ENCODE data around the gene SLC39A8.

SLC39A8 gene

GRCh38 chr4:102354671-102355454, 9.6 kb upstream of the SLC39A8 start:
- Histone ChIP-seq H4K91ac (ENCODE audit: low read depth, low read length, poor library complexity) (no peak overlapping the region), H2BK15ac (ENCODE audit: low read length) (no peak overlapping the region), H3K27me3 (ENCODE audit: control insufficient read depth in 3 of 3, insufficient read depth in 3 of 3, low read depth in 1 of 3, low read length in 3 of 3) (peaks cover 0 to 17% (median 0%) of the 10 kb centered on the region in 3 experiments), H3K4me1 (ENCODE audit: control insufficient read depth in 2 of 2, insufficient read depth in 1 of 2, low read depth in 1 of 2, low read length in 2 of 2) (no peaks in the 10 kb centered on the region), H2AK5ac (ENCODE audit: low read depth, low read length) (no peak overlapping the region), H3K36me3 (replicated peaks in 1 of 2; ENCODE audit: control insufficient read depth in 2 of 2, insufficient read depth in 2 of 2, low read length in 2 of 2) (no peaks in the 10 kb centered on the region), H3K4me3 (ENCODE audit: low read length in 2 of 2) (no peak overlapping the region), H2BK5ac (ENCODE audit: low read length) (no peak overlapping the region), H3K27ac (replicated peaks; ENCODE audit: low read length) (no peak overlapping the region), H2BK12ac (ENCODE audit: low read length) (no peak overlapping the region), H2BK120ac (ENCODE audit: low read depth, low read length) (no peak overlapping the region), H3K79me1 (ENCODE audit: low read depth, low read length) (no peaks in the 10 kb centered on the region), H3K14ac (ENCODE audit: low read length) (no peak overlapping the region), H3K9ac (ENCODE audit: low read depth, low read length, poor library complexity) (no peak overlapping the region), H3K4me2 (ENCODE audit: insufficient read depth, low read length, poor library complexity, severe bottlenecking) (no peak overlapping the region), H3K9me3 (replicated peaks in 1 of 2; ENCODE audit: control insufficient read depth in 2 of 2, insufficient read depth in 1 of 2, low read depth in 1 of 2, low read length in 2 of 2) (no peaks in the 10 kb centered on the region), H4K8ac (ENCODE audit: low read depth, low read length) (no peak overlapping the region), H3K18ac (ENCODE audit: low read length) (no peak overlapping the region), H3K4ac (ENCODE audit: low read length) (no peak overlapping the region), H3K23ac (ENCODE audit: low read depth, low read length, poor library complexity) (no peak overlapping the region), H2AFZ (ENCODE audit: low read length) (no peak overlapping the region)
- DNase-seq (ENCODE audit: low spot score) = no peak
- WGBS, 2 donors (ENCODE audit: extremely low coverage in 2 of 2, insufficient read length in 2 of 2, insufficient replicate concordance in 1 of 2) = no CpG with 5 or more reads among the region's 2 CpGs

- Histone ChIP-seq H3K4me1 (ENCODE audit: control insufficient read depth in 2 of 2, insufficient read depth in 1 of 2, low read depth in 1 of 2, low read length in 2 of 2) (no peaks in the 10 kb centered on the region), H3K9me3 (replicated peaks in 1 of 2; ENCODE audit: control insufficient read depth in 2 of 2, insufficient read depth in 1 of 2, low read depth in 1 of 2, low read length in 2 of 2) (no peaks in the 10 kb centered on the region), H2BK120ac (ENCODE audit: low read depth, low read length) (no peak overlapping the region), H3K27me3 (ENCODE audit: control insufficient read depth in 3 of 3, insufficient read depth in 3 of 3, low read depth in 1 of 3, low read length in 3 of 3) (peaks cover 0 to 24% (median 0%) of the 10 kb centered on the region in 3 experiments), H3K18ac (ENCODE audit: low read length) (no peak overlapping the region), H3K14ac (ENCODE audit: low read length) (no peak overlapping the region), H3K27ac (replicated peaks; ENCODE audit: low read length) (no peak overlapping the region), H3K36me3 (replicated peaks in 1 of 2; ENCODE audit: control insufficient read depth in 2 of 2, insufficient read depth in 2 of 2, low read length in 2 of 2) (no peaks in the 10 kb centered on the region), H2BK5ac (ENCODE audit: low read length) (no peak overlapping the region), H4K8ac (ENCODE audit: low read depth, low read length) (no peak overlapping the region), H2AK5ac (ENCODE audit: low read depth, low read length) (no peak overlapping the region), H3K4me3 (ENCODE audit: low read length in 2 of 2) (no peak overlapping the region), H2BK15ac (ENCODE audit: low read length) (no peak overlapping the region), H3K4me2 (ENCODE audit: insufficient read depth, low read length, poor library complexity, severe bottlenecking) (no peak overlapping the region), H2AFZ (ENCODE audit: low read length) (no peak overlapping the region), H2BK12ac (ENCODE audit: low read length) (no peak overlapping the region), H4K91ac (ENCODE audit: low read depth, low read length, poor library complexity) (no peak overlapping the region), H3K9ac (ENCODE audit: low read depth, low read length, poor library complexity) (no peak overlapping the region), H3K23ac (ENCODE audit: low read depth, low read length, poor library complexity) (no peak overlapping the region), H3K79me1 (ENCODE audit: low read depth, low read length) (no peaks in the 10 kb centered on the region), H3K4ac (ENCODE audit: low read length) (no peak overlapping the region)
- DNase-seq (ENCODE audit: low spot score) = no peak
- no CpG with 5 or more reads among the region's 6 CpGs for WGBS, 2 donors (ENCODE audit: extremely low coverage in 2 of 2, insufficient read length in 2 of 2, insufficient replicate concordance in 1 of 2)
Observed at GRCh38 chr4:102352781-102353180, 7.5 kb upstream of the SLC39A8 start.

- Histone ChIP-seq H3K9me3 (replicated peaks in 1 of 2; ENCODE audit: control insufficient read depth in 2 of 2, insufficient read depth in 1 of 2, low read depth in 1 of 2, low read length in 2 of 2) (no peaks in the 10 kb centered on the region), H2BK12ac (ENCODE audit: low read length) (no peak overlapping the region), H3K9ac (ENCODE audit: low read depth, low read length, poor library complexity) (no peak overlapping the region), H3K14ac (ENCODE audit: low read length) (no peak overlapping the region), H3K18ac (ENCODE audit: low read length) (no peak overlapping the region), H4K91ac (ENCODE audit: low read depth, low read length, poor library complexity) (no peak overlapping the region), H3K27ac (replicated peaks; ENCODE audit: low read length) (no peak overlapping the region), H2AK5ac (ENCODE audit: low read depth, low read length) (no peak overlapping the region), H2BK5ac (ENCODE audit: low read length) (no peak overlapping the region), H3K4me2 (ENCODE audit: insufficient read depth, low read length, poor library complexity, severe bottlenecking) (no peak overlapping the region), H3K23ac (ENCODE audit: low read depth, low read length, poor library complexity) (no peak overlapping the region), H3K4ac (ENCODE audit: low read length) (no peak overlapping the region), H2BK120ac (ENCODE audit: low read depth, low read length) (no peak overlapping the region), H3K4me1 (ENCODE audit: control insufficient read depth in 2 of 2, insufficient read depth in 1 of 2, low read depth in 1 of 2, low read length in 2 of 2) (peaks cover 0 to 1% of the 10 kb centered on the region in 2 donors), H3K27me3 (ENCODE audit: control insufficient read depth in 3 of 3, insufficient read depth in 3 of 3, low read depth in 1 of 3, low read length in 3 of 3) (peaks cover 0 to 35% (median 0%) of the 10 kb centered on the region in 3 experiments), H2AFZ (ENCODE audit: low read length) (no peak overlapping the region), H4K8ac (ENCODE audit: low read depth, low read length) (no peak overlapping the region), H3K4me3 (ENCODE audit: low read length in 2 of 2) (no peak overlapping the region), H2BK15ac (ENCODE audit: low read length) (no peak overlapping the region), H3K36me3 (replicated peaks in 1 of 2; ENCODE audit: control insufficient read depth in 2 of 2, insufficient read depth in 2 of 2, low read length in 2 of 2) (no peaks in the 10 kb centered on the region), H3K79me1 (ENCODE audit: low read depth, low read length) (no peaks in the 10 kb centered on the region)
- no peak for DNase-seq (ENCODE audit: low spot score)
- no CpG with 5 or more reads among the region's 2 CpGs for WGBS, 2 donors (ENCODE audit: extremely low coverage in 2 of 2, insufficient read length in 2 of 2, insufficient replicate concordance in 1 of 2)
Observed at GRCh38 chr4:102350634-102351033, 5.4 kb upstream of the SLC39A8 start.

- Histone ChIP-seq H3K23ac (ENCODE audit: low read depth, low read length, poor library complexity) (no peak overlapping the region), H3K4me1 (ENCODE audit: control insufficient read depth in 2 of 2, insufficient read depth in 1 of 2, low read depth in 1 of 2, low read length in 2 of 2) (peaks cover 0 to 1% of the 10 kb centered on the region in 2 donors), H2BK12ac (ENCODE audit: low read length) (no peak overlapping the region), H3K27me3 (ENCODE audit: control insufficient read depth in 3 of 3, insufficient read depth in 3 of 3, low read depth in 1 of 3, low read length in 3 of 3) (peaks cover 0 to 37% (median 0%) of the 10 kb centered on the region in 3 experiments), H2BK120ac (ENCODE audit: low read depth, low read length) (no peak overlapping the region), H3K4me2 (ENCODE audit: insufficient read depth, low read length, poor library complexity, severe bottlenecking) (no peak overlapping the region), H4K8ac (ENCODE audit: low read depth, low read length) (no peak overlapping the region), H3K4me3 (ENCODE audit: low read length in 2 of 2) (no peak overlapping the region), H3K14ac (ENCODE audit: low read length) (no peak overlapping the region), H2AFZ (ENCODE audit: low read length) (no peak overlapping the region), H3K18ac (ENCODE audit: low read length) (no peak overlapping the region), H2BK5ac (ENCODE audit: low read length) (no peak overlapping the region), H2AK5ac (ENCODE audit: low read depth, low read length) (no peak overlapping the region), H3K36me3 (replicated peaks in 1 of 2; ENCODE audit: control insufficient read depth in 2 of 2, insufficient read depth in 2 of 2, low read length in 2 of 2) (no peaks in the 10 kb centered on the region), H3K9me3 (replicated peaks in 1 of 2; ENCODE audit: control insufficient read depth in 2 of 2, insufficient read depth in 1 of 2, low read depth in 1 of 2, low read length in 2 of 2) (no peaks in the 10 kb centered on the region), H3K4ac (ENCODE audit: low read length) (no peak overlapping the region), H3K9ac (ENCODE audit: low read depth, low read length, poor library complexity) (no peak overlapping the region), H3K27ac (replicated peaks; ENCODE audit: low read length) (no peak overlapping the region), H3K79me1 (ENCODE audit: low read depth, low read length) (no peaks in the 10 kb centered on the region), H2BK15ac (ENCODE audit: low read length) (no peak overlapping the region), H4K91ac (ENCODE audit: low read depth, low read length, poor library complexity) (no peak overlapping the region)
- no peak for DNase-seq (ENCODE audit: low spot score)
- no CpG with 5 or more reads among the region's 2 CpGs for WGBS, 2 donors (ENCODE audit: extremely low coverage in 2 of 2, insufficient read length in 2 of 2, insufficient replicate concordance in 1 of 2)
Observed at GRCh38 chr4:102348701-102349100, 3.4 kb upstream of the SLC39A8 start.
